ENCODE results near the gene MYOG.

The MYOG gene

DNA sequence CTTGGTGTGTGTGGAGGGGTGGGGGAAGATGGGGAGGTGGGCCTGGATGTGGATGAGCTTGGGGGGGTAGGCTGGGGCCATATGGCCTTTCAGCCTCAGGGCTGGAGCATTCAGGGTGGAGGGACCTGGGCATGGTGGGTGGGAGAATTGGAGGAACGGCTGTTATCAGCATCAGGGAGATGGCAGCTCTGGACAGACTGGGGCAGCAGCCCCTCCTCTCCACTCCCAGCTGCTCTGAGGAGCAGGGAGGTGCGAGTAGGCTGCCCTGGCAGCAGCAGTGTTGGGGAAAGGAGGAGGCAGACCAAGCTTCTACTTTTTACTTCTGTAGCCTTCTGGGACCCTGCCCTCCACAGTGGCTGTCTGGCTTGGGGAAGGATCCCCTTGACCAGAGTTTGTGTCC is 49.3 kb downstream of the MYOG start:
- Histone ChIP-seq H3K9ac (ENCODE audit: low read depth, low read length) (no peak overlapping the region), H3K79me2 (ENCODE audit: insufficient read depth, low read length) (no peaks in the 10 kb centered on the region), H3K4me1 (ENCODE audit: insufficient read depth, low read length) (no peaks in the 10 kb centered on the region), H3K4me2 (ENCODE audit: insufficient read depth, low read length) (no peak overlapping the region), H3K36me3 (ENCODE audit: insufficient read depth, low read length) (no peaks in the 10 kb centered on the region), H4K20me1 (ENCODE audit: insufficient read depth, low read length) (no peaks in the 10 kb centered on the region; the same call in 1 of the 2 replicates), H3K9me3 (ENCODE audit: insufficient read depth, low read length, severe bottlenecking) (no peaks in the 10 kb centered on the region), H3K27me3 (ENCODE audit: insufficient read depth, low read length, poor library complexity) (peaks cover 14% of the 10 kb centered on the region), H3K4me3 (ENCODE audit: low read depth in 1 of 2, low read length in 2 of 2) (no peak overlapping the region), H3K27ac (ENCODE audit: low read length) (no peak overlapping the region), H2AFZ (ENCODE audit: low read depth, low read length) (no peak overlapping the region)
- DNase-seq, result no peak
- no peak for ATAC-seq (ENCODE audit: insufficient read depth, low read depth)
- no peak for TF ChIP-seq EZH2 (IDR thresholded peaks at IDR 0.05; ENCODE audit: borderline replicate concordance, low read depth, low read length, severe bottlenecking)
- TF ChIP-seq, protein P1, sequence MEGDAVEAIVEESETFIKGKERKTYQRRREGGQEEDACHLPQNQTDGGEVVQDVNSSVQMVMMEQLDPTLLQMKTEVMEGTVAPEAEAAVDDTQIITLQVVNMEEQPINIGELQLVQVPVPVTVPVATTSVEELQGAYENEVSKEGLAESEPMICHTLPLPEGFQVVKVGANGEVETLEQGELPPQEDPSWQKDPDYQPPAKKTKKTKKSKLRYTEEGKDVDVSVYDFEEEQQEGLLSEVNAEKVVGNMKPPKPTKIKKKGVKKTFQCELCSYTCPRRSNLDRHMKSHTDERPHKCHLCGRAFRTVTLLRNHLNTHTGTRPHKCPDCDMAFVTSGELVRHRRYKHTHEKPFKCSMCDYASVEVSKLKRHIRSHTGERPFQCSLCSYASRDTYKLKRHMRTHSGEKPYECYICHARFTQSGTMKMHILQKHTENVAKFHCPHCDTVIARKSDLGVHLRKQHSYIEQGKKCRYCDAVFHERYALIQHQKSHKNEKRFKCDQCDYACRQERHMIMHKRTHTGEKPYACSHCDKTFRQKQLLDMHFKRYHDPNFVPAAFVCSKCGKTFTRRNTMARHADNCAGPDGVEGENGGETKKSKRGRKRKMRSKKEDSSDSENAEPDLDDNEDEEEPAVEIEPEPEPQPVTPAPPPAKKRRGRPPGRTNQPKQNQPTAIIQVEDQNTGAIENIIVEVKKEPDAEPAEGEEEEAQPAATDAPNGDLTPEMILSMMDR (IDR thresholded peaks at IDR 0.05; ENCODE audit: borderline replicate concordance, extremely low read depth, low read length, poor library complexity, severe bottlenecking), result no peak

DNA sequence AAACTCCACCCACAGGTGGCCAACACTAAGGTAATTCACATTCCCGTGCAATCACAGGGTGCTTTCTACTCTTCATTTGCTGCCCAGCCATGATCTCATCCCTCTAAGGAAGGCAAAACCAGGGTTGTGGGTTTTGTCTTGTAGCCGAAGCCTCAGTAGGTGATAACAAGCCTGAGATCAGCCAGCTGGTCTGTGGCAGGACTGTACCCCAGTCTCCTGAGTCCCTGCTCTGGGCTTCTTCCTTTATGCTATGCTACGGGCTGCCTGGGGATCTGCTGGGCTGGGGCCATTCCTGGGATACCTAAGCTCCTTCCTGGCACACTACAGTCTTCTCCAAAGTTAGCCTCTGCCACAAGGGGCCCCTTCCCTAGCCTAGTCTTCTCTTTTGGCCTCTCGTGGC is 49.7 kb downstream of the MYOG start:
- Histone ChIP-seq H3K27me3 (ENCODE audit: insufficient read depth, low read length, poor library complexity) (peaks cover 13% of the 10 kb centered on the region), H4K20me1 (ENCODE audit: insufficient read depth, low read length) (no peaks in the 10 kb centered on the region; the same call in 1 of the 2 replicates), H3K4me1 (ENCODE audit: insufficient read depth, low read length) (no peaks in the 10 kb centered on the region), H3K4me2 (ENCODE audit: insufficient read depth, low read length) (no peak overlapping the region), H3K9me3 (ENCODE audit: insufficient read depth, low read length, severe bottlenecking) (no peaks in the 10 kb centered on the region), H3K79me2 (ENCODE audit: insufficient read depth, low read length) (no peaks in the 10 kb centered on the region), H3K4me3 (ENCODE audit: low read depth in 1 of 2, low read length in 2 of 2) (no peak overlapping the region), H3K36me3 (ENCODE audit: insufficient read depth, low read length) (no peaks in the 10 kb centered on the region), H2AFZ (ENCODE audit: low read depth, low read length) (no peak overlapping the region), H3K27ac (ENCODE audit: low read length) (no peak overlapping the region), H3K9ac (ENCODE audit: low read depth, low read length) (no peak overlapping the region)
- TF ChIP-seq, protein P1 (IDR thresholded peaks at IDR 0.05; ENCODE audit: borderline replicate concordance, extremely low read depth, low read length, poor library complexity, severe bottlenecking), result no peak
- no peak for TF ChIP-seq EZH2 (IDR thresholded peaks at IDR 0.05; ENCODE audit: borderline replicate concordance, low read depth, low read length, severe bottlenecking)
- DNase-seq (no peak), ATAC-seq (ENCODE audit: insufficient read depth, low read depth) (no peak)

DNA sequence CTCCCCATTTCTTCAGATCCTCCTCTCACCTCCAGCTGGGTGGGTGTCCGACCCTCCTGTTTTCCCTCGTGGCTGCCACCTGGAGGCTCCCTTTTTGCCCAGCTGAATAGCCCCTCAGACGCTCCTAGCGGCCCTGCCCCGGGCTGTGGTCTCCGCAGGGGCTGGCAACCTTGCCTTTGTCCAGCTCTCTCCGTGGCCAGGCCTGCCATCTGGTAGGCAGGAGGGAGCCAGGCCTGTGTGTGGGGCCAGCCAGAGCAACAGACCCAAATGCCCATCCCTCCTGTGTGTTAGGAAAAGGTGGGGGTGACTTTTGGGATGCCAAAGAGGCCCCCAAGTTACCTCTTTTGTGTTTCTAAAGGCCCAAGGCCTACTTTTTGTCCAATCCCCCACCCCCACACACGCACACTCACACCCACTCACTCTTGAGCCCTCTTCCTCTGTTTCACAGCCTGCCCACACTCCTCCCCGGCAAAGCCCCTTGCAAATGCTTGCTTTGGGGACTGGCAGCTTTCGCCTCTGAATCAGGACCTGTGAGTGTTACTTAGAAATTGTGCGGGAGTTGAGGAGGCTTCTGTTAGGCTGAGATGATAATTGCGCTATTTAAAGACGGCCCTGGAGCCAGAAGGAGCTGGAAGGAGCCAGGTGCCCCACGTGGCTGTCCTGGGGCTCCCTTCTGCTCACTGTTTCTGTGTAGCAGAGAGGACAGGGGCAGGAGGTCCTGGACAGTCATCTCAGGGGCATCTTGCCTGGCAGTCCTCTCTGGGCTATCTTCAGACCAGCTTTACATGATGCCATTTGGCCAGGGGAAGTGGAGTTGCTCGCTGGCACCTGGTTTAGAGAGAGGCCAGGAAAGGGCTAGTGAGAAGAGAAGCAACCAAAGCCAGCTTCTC is 50.5 kb downstream of the MYOG start:
- Histone ChIP-seq H3K4me1 (ENCODE audit: insufficient read depth, low read length) (no peaks in the 10 kb centered on the region), H3K4me3 (ENCODE audit: low read depth in 1 of 2, low read length in 2 of 2) (no peak overlapping the region), H3K79me2 (ENCODE audit: insufficient read depth, low read length) (no peaks in the 10 kb centered on the region), H3K9me3 (ENCODE audit: insufficient read depth, low read length, severe bottlenecking) (no peaks in the 10 kb centered on the region), H2AFZ (ENCODE audit: low read depth, low read length) (no peak overlapping the region), H4K20me1 (ENCODE audit: insufficient read depth, low read length) (no peaks in the 10 kb centered on the region; the same call in 1 of the 2 replicates), H3K27ac (ENCODE audit: low read length) (no peak overlapping the region), H3K27me3 (ENCODE audit: insufficient read depth, low read length, poor library complexity) (peaks cover 9% of the 10 kb centered on the region), H3K36me3 (ENCODE audit: insufficient read depth, low read length) (no peaks in the 10 kb centered on the region), H3K9ac (ENCODE audit: low read depth, low read length) (no peak overlapping the region), H3K4me2 (ENCODE audit: insufficient read depth, low read length) (no peak overlapping the region)
- ATAC-seq (ENCODE audit: insufficient read depth, low read depth), result no peak
- no peak for TF ChIP-seq EZH2 (IDR thresholded peaks at IDR 0.05; ENCODE audit: borderline replicate concordance, low read depth, low read length, severe bottlenecking)
- TF ChIP-seq, protein P1 (IDR thresholded peaks at IDR 0.05; ENCODE audit: borderline replicate concordance, extremely low read depth, low read length, poor library complexity, severe bottlenecking), result no peak
- DNase-seq, result no peak

Measured in DND-41 (cell line).